Coronary artery (tissue), 2 donors: ENCODE data around the gene RBPJL.

ENCODE experiments used
- DNase-seq: peaks from one replicate; pipeline ENCODE4 v3.0.0-alpha.2; 2017; ENCODE audit warnings: low spot score
- H3K27ac ChIP-seq, 2 donors: fragments of 200-600 bp; sonication (generic); one replicate each; pipeline ENCODE4 v1.5.1; 2016 to 2019
- H3K4me3 ChIP-seq: fragments of 200-600 bp; sonication (generic); 2 replicates; pipeline ENCODE4 v1.5.1; 2016; ENCODE audit warnings: mild to moderate bottlenecking, moderate library complexity
- CTCF ChIP-seq: fragments of 200-600 bp; sonication (generic); IDR thresholded peaks from one replicate; pipeline ENCODE4 v1.5.1; 2019; ENCODE audit warnings: antibody characterized with exemption

The RBPJL gene

GRCh38 chr20:45268531-45268930 lies 38.1 kb upstream of the RBPJL start:
- DNase-seq = no peak
- TF ChIP-seq CTCF = no peak
- H3K27ac ChIP-seq = no peak overlapping the region
- H3K4me3 ChIP-seq = no peak overlapping the region

- Histone ChIP-seq H3K27ac (no peak overlapping the region), H3K4me3 (no peak overlapping the region)
- no peak for TF ChIP-seq CTCF
- no peak for DNase-seq
Observed at GRCh38 chr20:45269056-45269455, 37.6 kb upstream of the RBPJL start.

GRCh38 chr20:45269754-45270270 lies 36.8 kb upstream of the RBPJL start:
- Histone ChIP-seq H3K27ac (no peak overlapping the region), H3K4me3 (no peak overlapping the region)
- no peak for DNase-seq
- TF ChIP-seq CTCF = no peak

- Histone ChIP-seq H3K27ac (no peak overlapping the region), H3K4me3 (no peak overlapping the region)
- no peak for DNase-seq
- TF ChIP-seq CTCF = no peak
Observed at GRCh38 chr20:45275338-45275737, 31.3 kb upstream of the RBPJL start.

- no peak overlapping the region for H3K27ac ChIP-seq
- DNase-seq = no peak
- TF ChIP-seq CTCF = no peak
- no peak overlapping the region for H3K4me3 ChIP-seq
Observed at GRCh38 chr20:45279992-45280391, 26.6 kb upstream of the RBPJL start.

GRCh38 chr20:45282700-45283550 lies 23.7 kb upstream of the RBPJL start:
- H3K27ac ChIP-seq = no peak overlapping the region

More at GRCh38 chr20:45282700-45283550, 23.7 kb upstream of the RBPJL start:
- no peak for DNase-seq
- no peak overlapping the region for H3K4me3 ChIP-seq
- TF ChIP-seq CTCF = no peak
